Middle frontal gyrus (tissue), 1 donor: ENCODE data around the gene TNFRSF14.

ENCODE experiments used
- DNase-seq: peaks from one replicate; pipeline ENCODE4 v3.0.0-alpha.2; 2015; ENCODE audit warnings: low spot score; ENCODE audit errors: extremely low spot score

The TNFRSF14 gene

DNA sequence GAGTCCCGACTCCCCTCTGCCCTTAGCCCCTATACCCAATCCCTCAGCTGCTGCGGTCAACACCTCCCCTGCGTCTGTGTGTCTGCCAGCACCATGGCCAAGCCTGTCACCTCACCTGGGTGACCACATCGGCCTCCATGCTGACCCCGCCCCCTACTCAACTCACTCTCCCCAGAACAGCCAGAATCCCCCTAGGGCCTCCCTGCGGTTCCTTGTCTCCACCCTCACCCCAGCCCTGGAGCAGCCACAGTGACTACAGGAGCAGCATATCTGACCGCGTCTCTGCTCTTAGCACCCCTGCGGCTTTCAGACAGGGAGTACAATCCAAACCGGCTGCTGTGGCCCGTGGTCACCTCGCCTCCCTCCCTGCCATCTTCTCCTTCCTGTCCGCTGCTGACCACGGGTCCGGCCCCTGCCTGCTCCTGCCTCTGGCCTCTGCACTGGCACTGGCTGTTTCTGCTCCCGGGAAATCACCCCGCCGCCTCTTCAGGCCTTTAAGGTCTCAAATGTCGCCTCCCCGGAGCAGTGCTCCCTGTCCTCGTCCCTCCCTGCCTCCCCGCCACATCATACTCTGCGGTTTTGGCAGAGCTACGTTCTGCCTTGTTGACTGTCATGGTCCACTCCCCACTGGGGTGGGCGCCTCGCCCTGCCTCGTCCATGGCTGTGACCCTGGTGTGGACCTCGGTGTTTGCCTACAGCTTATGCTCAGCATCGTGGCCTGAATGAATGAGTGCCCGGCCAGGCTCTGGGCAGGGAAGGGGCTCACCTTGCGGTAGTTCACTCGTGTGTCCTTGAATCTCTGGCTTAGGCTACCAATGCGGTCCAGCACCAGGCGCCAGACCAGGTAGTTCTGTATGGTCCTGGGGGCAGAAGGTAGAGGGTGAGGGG lies 41.5 kb downstream of the TNFRSF14 start:
- no peak for DNase-seq

DNA sequence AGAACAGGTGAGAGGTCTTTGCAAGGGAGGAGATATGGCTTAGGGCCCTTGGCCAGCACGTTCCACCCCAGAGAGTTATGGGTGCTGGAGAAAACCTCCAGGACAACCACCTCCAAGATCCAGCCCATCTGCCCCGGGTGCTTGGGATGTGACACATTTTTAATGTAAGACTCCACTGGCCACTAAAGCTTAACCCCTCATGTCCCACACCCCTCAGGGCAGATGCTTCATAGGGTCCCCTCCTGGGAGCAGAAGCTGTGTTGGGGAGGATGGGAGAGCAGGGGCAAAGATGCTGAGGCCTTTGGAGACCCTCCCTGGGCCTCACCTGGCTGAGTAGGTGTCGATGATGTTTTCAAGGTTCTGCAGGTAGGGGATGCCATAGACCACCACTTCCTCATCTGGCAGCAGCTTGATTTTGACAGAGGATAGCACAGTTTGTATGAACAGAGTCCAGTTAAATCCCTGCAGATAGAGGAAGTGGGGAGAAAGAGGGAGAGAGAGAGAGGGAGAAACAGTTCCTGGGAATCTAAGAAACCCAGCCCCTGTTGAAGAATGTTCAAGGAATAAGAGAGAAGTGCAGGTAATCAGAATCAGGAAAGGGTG lies 42.3 kb downstream of the TNFRSF14 start:
- no peak for DNase-seq

DNA sequence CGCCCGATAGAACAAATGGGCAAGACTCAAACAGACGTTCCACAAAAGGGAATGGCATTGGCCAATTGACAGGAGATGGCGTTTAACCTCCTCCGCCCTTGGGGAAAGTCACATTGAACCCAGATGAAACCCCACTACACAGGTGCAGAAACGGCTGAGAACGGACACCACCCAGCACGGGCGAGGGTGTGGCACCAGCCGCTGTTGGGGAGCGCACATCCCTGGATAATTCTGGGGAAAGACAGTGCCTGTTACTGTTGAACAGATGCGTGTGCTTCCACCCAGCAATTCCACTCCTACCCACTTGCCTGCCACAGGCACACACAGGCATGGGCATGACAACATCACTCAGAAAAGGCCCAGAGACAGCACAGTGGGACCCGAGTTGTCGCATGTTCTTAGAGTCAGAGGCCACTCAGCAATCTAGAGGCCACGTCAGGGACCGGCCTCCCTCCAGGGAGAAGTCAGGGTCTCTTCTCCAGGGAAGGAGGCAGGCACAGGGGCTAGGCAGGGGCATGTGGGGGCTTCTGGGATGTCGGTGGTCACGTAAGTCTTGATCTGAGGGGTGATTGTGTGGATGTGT lies 45.6 kb downstream of the TNFRSF14 start:
- DNase-seq, result no peak

DNA sequence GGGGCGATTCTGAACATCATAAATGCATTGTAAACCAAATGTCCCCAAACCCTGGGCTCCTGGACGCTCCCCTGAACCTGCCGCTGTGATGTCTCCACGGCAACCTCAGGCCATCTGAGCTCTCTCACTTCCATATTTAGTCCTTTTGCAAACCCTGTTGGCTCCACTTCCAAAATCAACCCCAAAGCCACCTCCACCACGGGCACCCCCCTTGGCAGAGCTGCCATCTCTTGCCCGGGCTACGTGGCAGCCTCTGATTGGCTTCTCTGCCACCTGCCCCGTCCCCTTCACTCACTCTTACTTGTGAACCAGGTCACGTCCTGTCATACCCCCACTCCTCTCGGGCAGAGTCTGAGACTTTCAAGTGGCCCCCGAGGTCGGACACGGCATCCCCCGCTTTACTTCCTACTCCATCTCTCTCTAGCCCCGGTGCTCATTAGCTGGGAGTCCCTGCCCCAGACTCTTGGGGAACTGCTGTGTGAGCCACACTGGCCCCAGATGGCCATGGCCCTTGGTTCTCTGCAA lies 46.2 kb downstream of the TNFRSF14 start:
- DNase-seq, result no peak

DNA sequence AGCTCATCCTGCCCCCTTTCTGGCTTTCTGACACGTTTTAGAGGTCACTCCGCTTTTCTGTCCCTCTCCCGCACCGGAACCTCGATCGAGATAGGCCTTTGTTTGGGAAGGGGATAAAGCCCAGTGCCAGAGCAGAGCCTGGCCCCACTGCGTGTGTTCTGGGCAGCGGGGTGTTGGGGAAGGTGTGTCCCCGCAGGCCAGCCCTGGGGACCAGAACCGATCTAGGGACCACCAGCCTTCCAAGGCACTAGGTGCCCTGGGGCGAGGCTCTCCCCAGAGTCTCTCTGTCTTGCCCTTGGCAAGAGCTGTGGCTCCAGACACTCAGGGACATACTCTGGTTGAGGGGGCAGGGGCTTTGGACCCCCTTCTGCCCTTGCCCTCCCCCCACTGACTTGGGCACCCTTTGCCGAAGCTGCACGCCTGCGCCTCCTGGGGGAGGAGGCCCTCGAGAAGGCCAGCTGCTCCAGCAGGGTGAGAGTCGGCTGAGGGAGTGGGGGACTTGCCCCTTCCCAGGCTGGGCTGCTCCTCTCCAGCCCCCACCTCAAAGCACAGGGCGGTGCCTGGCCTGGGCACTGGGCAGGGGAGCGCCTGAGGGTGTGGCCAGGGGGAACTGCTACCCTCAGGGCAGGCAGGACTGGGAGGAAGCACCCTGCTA lies 46.8 kb downstream of the TNFRSF14 start:
- DNase-seq, result no peak

DNA sequence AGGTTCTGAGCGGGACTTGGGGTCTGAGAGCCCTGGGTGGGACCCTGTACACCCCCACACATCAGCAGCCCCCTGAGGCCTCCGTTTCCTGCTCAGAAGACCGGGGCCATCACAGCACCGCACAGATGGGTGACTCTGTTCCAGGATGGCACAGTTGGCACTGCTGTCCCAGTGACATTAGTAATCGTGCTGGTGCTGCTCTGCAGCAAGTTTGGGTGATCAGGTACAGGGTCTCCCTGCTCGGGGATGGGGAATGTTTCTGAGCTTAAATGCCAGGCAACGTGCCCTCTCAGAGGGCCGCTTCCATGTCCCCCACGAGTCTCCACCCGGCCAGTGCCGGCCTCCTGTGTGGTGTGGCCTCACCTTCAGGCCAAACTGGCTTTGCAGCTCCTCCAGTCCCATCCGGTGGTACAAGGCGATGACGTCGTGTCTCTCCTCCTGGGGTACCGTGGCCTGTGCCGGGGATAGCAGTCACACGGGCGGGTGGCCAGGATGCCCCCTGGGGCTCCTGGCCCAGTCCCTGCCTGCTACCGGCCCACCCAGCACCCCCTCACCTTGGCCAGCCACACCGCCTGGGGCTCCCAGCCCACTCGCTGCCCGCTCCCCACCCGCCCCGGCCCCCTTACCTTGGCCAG lies 47.5 kb downstream of the TNFRSF14 start:
- DNase-seq, result no peak

DNA sequence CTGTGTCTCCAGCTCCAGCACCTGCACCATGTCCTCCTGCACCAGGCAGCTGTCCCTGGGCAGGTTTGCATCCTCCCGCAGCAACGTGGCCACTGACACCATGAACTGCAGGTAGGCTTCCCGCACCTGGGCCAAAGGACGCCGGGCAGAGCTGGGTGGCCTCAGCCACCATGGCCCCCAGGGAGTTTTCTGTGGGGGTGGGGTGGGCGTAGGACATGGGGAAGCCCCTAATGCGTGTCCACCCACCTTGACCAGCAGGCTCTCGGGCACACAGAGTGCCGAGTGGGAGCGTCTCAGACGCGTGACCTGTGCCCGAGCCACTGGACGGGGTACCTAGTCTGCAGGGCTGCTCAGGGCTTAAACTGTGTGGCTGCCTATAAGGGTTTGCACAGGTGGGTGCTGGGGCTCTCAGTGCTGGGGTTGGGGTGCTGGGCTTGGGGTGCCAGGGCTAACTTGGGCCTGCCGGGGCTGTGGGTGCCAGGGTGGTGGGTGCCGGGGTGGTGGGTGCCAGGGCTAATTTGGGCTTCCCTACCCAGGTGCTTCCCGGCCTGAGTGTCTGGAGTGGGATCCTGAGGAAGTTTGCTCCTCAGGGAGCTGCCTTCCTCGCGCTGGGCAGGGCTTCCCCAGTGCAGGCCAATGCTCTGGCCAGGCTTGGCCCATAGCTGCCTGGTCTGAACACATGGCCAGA lies 48.1 kb downstream of the TNFRSF14 start:
- no peak for DNase-seq

DNA sequence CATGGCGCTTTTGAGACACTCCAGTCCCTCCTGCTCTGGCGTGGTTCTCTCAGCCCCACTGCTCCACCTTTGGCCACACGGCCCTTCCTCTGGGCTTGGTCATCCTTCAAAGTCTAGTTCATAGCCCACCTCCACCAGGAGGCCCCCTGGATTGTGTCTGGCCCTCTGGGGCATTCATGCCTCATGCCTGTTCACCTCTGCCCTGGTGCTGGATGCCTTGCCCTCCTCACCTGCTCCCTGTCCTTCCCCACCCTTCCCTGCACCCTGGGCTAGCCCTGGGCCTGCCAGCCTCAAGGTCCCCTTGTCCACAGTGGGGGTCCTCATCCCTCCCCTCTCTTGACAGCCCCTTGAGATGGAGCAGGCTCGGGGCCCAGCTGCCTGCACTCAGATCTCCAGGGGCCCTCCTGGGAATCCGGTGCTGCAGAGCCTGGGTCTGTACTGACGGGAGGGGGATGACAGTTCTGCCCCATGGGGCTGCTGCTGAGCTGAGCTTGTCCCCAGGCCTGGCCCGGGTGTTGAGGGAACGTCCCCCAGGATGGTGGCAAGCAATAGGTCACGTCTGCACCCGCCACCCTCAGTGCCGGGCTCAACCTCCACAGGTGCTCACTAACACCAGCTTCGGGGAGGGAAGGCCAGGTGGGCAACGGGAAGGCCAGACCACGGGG lies 48.8 kb downstream of the TNFRSF14 start:
- no peak for DNase-seq

DNA sequence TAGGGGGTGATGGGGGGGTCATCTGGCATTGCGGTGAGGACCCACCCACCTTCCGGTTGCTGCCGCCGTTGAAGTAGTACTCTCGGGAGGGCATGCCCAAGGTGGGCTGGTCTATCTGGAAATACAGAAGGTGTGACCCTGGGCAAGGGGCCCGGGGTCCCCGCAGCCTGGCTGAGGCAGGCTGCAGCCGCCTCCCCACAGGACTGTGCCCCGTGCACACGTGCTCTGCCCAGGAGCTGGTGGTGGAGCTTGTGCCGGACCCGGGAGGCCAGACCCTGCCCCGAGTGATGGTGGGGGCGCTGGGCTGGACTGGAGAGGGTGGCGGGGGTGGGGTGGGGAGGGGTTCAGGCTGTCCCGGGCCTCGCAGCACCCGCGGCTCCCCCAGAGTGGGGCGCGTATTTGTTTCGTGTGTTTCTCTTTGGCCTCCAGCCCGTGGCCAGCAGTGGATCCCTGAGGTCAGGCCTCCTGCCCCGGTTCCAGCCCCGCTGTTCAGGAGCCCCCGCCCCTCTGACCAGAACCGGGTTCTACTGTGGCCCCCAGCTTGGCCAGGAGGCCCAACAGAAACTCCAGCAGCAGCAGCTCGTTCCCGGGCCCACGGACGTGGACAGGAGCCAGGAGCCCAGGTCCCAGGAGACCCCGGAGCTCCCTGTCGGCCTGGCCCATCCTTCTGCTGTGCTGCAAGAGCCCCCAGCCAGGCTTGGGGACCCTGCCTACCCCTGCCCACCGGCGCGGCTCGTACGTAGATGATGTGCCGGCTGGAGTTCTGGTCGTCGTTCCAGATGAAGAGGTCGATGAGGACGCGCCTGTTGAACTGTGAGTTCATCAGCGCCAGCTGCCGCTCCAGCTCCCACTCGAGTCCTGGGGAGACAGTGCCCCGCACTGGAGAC lies 49.6 kb downstream of the TNFRSF14 start:
- DNase-seq, result no peak

DNA sequence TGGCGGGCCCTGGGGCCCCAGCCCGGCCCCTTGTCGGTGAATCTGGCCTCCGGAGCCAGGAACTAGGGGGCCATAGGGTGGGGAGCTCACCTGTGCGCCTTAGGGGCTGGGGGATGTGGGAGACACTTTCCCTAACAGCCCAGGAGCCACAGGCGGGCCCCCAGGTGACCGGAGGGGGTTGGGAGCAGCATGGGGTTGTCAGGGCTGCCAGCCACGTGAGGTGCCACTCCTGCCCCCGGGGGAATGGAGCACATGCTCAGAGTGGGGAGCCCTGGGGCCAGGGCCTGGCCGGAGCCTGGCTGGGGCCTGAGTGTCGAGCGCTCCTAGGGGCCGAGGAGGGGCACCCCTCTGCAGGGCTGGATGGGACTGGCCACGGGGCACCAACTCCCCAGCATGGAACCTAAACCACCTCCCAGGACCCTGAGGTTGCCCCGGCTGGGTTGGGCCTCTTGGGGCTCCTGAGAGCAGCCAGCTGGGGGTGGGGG lies 50.3 kb downstream of the TNFRSF14 start:
- DNase-seq, result no peak

DNA sequence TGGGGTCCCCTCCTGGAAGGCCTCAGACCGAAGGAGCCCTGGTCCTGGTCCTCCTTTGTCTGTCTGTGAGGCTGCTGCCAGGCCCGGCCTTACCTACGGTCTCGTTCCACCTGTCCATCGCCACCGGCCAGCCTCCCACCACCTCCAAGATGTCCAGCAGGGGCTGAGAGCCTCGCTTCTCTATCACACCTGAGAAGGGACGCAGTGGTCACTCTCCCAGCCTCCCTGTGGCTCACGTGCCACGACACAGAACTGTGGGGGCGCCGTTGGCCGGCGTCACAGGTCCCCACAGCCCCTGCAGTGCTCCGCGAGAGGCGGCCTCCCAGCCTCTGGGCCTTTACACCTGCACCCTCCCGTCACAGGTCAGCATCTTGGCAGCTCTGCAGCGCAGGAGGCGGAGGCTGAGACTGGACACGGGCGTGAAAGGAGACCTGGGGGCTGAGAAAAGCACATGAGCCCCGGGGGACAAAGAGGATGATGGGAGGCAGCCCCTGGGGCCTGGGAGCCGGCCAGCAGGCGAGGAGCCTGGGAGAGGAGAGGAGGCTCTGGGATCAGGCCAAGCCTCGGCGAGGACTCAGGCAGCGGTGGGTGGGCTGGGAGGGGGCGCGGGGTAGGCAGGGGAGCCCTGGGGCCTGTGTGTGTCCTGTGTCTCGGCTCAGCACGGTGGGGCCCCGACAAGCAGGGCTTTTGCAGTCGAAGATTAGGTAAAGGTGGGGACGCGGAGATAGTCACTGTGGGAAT lies 50.9 kb downstream of the TNFRSF14 start:
- DNase-seq, result no peak

DNA sequence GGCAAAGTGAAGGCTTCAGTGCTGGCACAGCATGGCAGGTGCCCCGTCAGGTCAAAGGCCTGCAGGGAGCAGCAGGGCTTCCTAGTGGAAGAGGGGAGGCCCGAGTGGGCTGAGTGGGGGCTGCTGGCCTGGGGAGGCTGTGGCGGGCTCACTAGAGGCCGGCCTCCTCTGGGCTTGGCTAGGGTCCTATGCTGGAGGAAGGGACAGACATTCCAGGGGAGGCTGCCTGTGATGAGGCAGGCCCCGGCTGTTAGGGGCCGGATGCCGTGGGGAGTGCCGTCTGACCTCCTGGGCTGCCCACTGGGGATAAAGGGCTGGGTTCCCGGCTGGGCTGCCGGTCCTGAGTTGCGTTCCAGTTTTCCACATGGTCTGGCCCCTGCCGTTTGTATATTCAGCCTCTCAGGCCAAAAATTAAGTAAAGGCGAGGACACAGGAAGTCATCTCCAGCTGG lies 51.5 kb downstream of the TNFRSF14 start:
- DNase-seq, result no peak

DNA sequence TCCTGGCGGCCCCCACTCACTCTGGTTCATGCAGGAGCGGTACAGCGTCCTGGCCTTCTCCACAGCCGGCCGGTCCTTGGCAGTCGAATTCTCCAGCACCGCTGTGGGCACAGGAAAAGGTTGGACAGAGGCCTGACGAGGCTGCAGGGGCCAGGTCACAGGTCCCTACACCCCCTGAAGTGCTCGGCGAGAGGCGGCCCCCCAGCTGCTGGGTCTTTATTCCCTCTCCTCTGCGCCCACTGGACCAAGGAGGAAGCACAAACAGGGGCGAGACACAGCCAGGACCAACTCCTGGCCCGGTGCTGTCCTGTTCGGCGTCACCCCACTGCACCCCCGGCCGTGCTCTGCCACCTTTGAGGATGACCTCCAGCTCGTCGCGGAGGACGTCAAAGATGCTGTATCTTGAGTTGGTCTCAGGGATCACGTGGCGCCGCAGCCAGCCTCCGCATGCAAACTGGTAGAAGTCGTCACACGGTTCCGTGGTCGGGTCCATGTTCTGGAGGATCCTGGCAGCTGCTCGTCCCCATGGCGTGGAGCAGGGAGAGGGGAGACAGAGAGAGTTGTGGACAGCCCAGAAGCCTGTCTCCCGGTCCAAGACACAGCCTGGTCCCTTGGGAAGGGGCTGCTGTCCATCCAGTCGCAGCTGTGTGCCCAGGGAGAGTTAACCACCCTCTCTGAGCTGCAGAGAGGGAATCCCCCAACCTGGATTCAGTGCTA lies 53.3 kb downstream of the TNFRSF14 start:
- no peak for DNase-seq

DNA sequence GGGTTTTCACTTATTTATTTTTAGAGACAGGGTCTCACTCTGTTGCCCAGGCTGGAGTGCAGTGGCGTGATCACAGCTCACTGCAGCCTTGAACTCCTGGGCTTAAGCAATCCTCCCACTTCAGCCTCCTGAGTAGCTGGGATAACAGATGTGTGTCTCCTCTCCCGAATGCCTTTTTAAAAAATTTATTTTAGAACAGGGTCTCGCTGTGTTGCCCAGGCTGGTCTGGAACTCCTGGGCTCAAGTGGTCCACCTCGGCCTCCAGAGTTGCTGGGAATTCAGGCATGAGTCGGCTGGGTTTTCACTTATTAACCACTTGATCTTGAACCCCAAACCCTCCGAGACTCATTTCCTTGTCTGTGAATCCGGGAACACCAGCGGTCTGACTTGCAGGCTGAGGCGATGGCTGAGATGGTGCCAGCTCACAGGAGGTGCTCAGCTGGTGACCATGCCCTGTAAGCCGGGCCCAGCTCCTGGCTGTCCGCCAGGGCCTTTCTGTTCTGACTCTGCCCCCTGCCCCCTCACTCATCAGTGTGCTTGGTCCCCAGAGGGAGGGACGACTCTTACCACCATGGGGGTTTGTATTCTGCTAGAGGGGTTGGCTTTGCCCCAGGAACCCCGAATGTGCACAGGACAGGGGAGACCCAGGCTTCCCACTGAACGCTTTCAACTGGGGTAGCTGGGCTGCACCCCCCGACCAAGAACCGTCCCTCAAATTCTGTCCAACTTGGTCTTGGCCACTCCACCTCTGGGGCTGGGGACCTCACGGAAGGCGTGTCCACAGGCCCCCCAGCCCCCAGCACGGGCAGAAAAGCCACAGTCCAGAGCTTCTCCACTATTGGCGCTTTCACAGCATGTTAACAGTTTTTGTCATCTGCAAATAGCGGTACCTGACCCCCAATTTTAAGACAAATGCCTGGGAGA lies 54.1 kb downstream of the TNFRSF14 start:
- DNase-seq, result no peak

DNA sequence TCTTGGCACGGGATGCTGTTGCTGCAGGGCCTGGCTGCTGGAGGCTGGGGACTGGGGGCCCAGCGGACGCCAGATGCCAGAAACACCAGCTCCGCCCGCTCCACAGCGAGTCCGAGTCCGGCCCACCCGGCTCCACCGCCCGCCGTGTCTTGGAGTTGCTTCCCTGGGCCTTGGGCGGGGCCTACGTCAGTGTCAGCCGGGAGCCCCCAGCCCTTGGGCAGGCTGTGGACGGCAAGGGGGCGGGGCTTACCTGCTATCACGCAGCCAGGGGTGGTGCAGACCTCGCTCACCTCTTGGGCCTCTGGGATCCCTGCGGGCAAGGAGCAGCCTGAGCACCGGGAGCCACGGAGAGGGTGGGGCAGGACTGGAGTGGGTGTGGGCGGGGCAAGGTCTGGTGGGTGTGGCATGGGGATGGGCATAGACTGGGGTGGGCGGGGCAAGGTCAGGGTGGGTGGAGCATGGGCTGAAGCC lies 54.9 kb downstream of the TNFRSF14 start:
- no peak for DNase-seq
